Keratinocyte (primary cell): ENCODE data around the gene HOXA1. TPM values are rescaled to one million over a fixed set of nuclear protein-coding genes. Genes with fewer than 3 reads are reported as not detected.

Experiments
- DNase-seq: peaks from one replicate; pipeline ENCODE4 v3.0.0-alpha.2; 2011; ENCODE audit warnings: low read depth, missing footprints, low spot score
- FAIRE-seq: peaks from 2 replicates; lab custom pipeline; 2011; peaks lifted over from hg19 to GRCh38; lab: Jason Lieb, UNC
- H2AFZ ChIP-seq: 2 replicates; pipeline ENCODE4 v1.6.0; 2012; ENCODE audit warnings: low read length, control low read depth, inconsistent platforms; ENCODE audit not compliant: control insufficient read depth
- H3K27ac ChIP-seq: 2 replicates; pipeline ENCODE4 v1.5.1; 2011; ENCODE audit warnings: low read length; ENCODE audit not compliant: control insufficient read depth, insufficient read depth
- H3K27me3 ChIP-seq: 3 replicates; pipeline ENCODE4 v1.6.0; 2011; ENCODE audit warnings: low read length; ENCODE audit not compliant: control insufficient read depth, insufficient read depth; ENCODE audit errors: extremely low read depth
- H3K36me3 ChIP-seq, 2 experiments: 2 replicates in 1 of 2; 3 replicates in 1 of 2; pipeline ENCODE4 v1.5.1; 2011; ENCODE audit warnings: low read length in 2 of 2, mild to moderate bottlenecking in 1 of 2; ENCODE audit not compliant: control insufficient read depth in 2 of 2, insufficient read depth in 2 of 2; ENCODE audit errors: extremely low read depth in 1 of 2
- H3K4me1 ChIP-seq: 3 replicates; pipeline ENCODE4 v1.5.1; 2011; ENCODE audit warnings: low read length; ENCODE audit not compliant: control insufficient read depth, insufficient read depth; ENCODE audit errors: extremely low read depth
- H3K4me2 ChIP-seq: 3 replicates; pipeline ENCODE4 v1.6.0; 2011; ENCODE audit warnings: low read depth, low read length; ENCODE audit not compliant: control insufficient read depth, insufficient read depth; ENCODE audit errors: extremely low read depth
- H3K4me3 ChIP-seq, 3 experiments: fragments of 200-600 bp in 1 of 3; sonication (generic) in 1 of 3; 2 replicates in 2 of 3; 3 replicates in 1 of 3; pipeline ENCODE4 v1.5.1; 2011 to 2016; ENCODE audit warnings: low read length in 3 of 3, mild to moderate bottlenecking in 3 of 3, control low read depth in 2 of 3, inconsistent platforms in 1 of 3, low read depth in 1 of 3, mixed read lengths in 1 of 3, mixed run types in 1 of 3, moderate library complexity in 1 of 3; ENCODE audit not compliant: control insufficient read depth in 2 of 3, insufficient read depth in 2 of 3; ENCODE audit errors: extremely low read depth in 1 of 3
- H3K79me2 ChIP-seq: 2 replicates; pipeline ENCODE4 v1.6.0; 2012; ENCODE audit warnings: low read length; ENCODE audit not compliant: control insufficient read depth, insufficient read depth
- H3K9ac ChIP-seq: 3 replicates; pipeline ENCODE4 v1.6.0; 2011; ENCODE audit warnings: low read length; ENCODE audit not compliant: control insufficient read depth, insufficient read depth; ENCODE audit errors: extremely low read depth
- H3K9me1 ChIP-seq: 3 replicates; pipeline ENCODE4 v1.6.0; 2011; ENCODE audit warnings: low read length; ENCODE audit not compliant: control insufficient read depth, insufficient read depth; ENCODE audit errors: extremely low read depth
- H3K9me3 ChIP-seq: 2 replicates; pipeline ENCODE4 v1.5.1; 2012; ENCODE audit warnings: low read depth, low read length; ENCODE audit not compliant: control insufficient read depth
- H4K20me1 ChIP-seq: 3 replicates; pipeline ENCODE4 v1.6.0; 2011; ENCODE audit warnings: low read length; ENCODE audit not compliant: control insufficient read depth, insufficient read depth; ENCODE audit errors: extremely low read depth
- EZH2 ChIP-seq: IDR thresholded peaks from one replicate; pipeline ENCODE4 v1.6.1; 2012; ENCODE audit warnings: inconsistent platforms, mild to moderate bottlenecking, low read length, moderate library complexity
- dilution Hi-C: fragments of 300-500 bp; cut with MboI; formaldehyde crosslinking; loops from one replicate; pipeline ENCODE4 v1.7.0; 2020; ENCODE audit warnings: low sequenced_read_pairs; ENCODE audit not compliant: extremely low pct_ligation_motif_present
- polyA plus RNA-seq, 5 experiments: library from polyadenylated mRNA; depleted of rRNA in 3 of 5; stranded (reverse) in 3 of 5; stranded (forward) in 1 of 5; unstranded in 1 of 5; fragments of >200 nt; gene quantifications; 1 replicate in 1 of 5; 2 replicates in 3 of 5; 3 replicates in 1 of 5; pipeline versions ENCODE4 v1.2.1 to v1.2.3, GENCODE V29; 2011 to 2012; ENCODE audit warnings: missing spikeins in 2 of 5, low read depth in 1 of 5, low replicate concordance in 1 of 5
- TF ChIP-seq, protein P1 (sequence below), 3 experiments: IDR thresholded peaks in 1 of 3; conservative IDR thresholded peaks in 1 of 3; optimal IDR thresholded peaks in 1 of 3; 2 replicates in 2 of 3; 3 replicates in 1 of 3; pipeline versions ENCODE3 to v1.5.1; 2011; ENCODE audit warnings: low read length in 3 of 3, mild to moderate bottlenecking in 3 of 3, moderate library complexity in 2 of 3, control low read depth in 1 of 3, inconsistent platforms in 1 of 3; ENCODE audit not compliant: insufficient read depth in 2 of 3; ENCODE audit errors: extremely low read depth in 1 of 3

The HOXA1 gene
- polyA plus RNA-seq, 1 donor (not counting 4 experiments of a cell fraction or from before 2014, with no cell fraction given): 11.9 TPM

DNA sequence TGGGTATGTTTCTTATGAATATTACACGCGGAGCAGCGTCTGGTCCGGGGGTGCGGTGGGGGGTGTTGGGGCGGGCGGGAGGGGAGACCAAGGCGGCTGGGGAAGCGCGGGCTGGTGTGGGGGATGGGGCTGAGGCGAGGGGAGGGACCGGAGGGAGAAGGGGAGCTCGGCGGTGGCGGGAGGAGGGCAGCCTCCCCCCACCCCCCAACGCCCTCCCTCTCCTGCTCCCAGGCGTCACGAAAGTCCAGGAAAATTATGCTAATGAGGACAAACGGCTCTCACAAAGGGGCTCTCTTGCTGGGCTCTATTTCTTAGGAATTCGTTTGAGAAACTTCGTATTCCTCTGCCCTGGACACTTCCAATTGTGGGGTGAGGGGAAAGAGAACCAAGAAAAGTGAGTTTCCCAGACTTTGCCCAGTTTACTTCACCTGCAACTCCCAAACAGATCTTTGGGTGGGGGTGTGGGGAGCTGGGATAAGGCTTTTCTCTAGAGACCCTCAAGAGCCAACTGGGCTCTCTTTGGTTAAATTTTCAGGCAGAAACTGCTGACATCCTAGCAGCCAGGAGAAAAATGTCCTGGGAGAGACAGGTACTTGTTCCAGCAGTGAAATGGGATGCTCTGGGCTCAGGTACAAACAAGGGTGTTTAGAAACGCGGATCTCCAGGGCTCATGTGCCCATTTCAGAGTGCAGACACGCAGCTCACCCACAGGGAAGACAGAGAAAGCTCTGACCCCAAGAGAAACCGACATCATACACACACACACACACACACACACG lies 18.4 kb upstream of the HOXA1 start:
- DNase-seq (no peak), FAIRE-seq (peak; percentile 26)
- Histone ChIP-seq H3K79me2 (peaks cover 37% of the 10 kb centered on the region), H3K9me3 (no peaks in the 10 kb centered on the region), H2AFZ (peak overlapping the region; percentile 8), H3K4me1 (peaks cover 31% of the 10 kb centered on the region), H3K9ac (peak overlapping the region; percentile 82), H3K9me1 (no peaks in the 10 kb centered on the region), H3K36me3 (peaks cover 2 to 5% of the 10 kb centered on the region in 2 experiments), H4K20me1 (no peaks in the 10 kb centered on the region), H3K4me2 (peak overlapping the region; percentile 96), H3K27ac (peak overlapping the region; percentile 87), H3K27me3 (no peaks in the 10 kb centered on the region), H3K4me3 (peak overlapping the region; percentile 45 to 70 (median 69))
- dilution Hi-C loops: no loop called here
- TF ChIP-seq, protein P1, sequence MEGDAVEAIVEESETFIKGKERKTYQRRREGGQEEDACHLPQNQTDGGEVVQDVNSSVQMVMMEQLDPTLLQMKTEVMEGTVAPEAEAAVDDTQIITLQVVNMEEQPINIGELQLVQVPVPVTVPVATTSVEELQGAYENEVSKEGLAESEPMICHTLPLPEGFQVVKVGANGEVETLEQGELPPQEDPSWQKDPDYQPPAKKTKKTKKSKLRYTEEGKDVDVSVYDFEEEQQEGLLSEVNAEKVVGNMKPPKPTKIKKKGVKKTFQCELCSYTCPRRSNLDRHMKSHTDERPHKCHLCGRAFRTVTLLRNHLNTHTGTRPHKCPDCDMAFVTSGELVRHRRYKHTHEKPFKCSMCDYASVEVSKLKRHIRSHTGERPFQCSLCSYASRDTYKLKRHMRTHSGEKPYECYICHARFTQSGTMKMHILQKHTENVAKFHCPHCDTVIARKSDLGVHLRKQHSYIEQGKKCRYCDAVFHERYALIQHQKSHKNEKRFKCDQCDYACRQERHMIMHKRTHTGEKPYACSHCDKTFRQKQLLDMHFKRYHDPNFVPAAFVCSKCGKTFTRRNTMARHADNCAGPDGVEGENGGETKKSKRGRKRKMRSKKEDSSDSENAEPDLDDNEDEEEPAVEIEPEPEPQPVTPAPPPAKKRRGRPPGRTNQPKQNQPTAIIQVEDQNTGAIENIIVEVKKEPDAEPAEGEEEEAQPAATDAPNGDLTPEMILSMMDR (optimal IDR thresholded peaks at IDR 0.05 in 1 of 3, IDR thresholded peaks at IDR 0.05 in 1 of 3, conservative IDR thresholded peaks at IDR 0.05 in 1 of 3; ENCODE audit: extremely low read depth in 1 of 3, insufficient read depth in 2 of 3, low read length in 3 of 3): no peak
- TF ChIP-seq EZH2: no peak

DNA sequence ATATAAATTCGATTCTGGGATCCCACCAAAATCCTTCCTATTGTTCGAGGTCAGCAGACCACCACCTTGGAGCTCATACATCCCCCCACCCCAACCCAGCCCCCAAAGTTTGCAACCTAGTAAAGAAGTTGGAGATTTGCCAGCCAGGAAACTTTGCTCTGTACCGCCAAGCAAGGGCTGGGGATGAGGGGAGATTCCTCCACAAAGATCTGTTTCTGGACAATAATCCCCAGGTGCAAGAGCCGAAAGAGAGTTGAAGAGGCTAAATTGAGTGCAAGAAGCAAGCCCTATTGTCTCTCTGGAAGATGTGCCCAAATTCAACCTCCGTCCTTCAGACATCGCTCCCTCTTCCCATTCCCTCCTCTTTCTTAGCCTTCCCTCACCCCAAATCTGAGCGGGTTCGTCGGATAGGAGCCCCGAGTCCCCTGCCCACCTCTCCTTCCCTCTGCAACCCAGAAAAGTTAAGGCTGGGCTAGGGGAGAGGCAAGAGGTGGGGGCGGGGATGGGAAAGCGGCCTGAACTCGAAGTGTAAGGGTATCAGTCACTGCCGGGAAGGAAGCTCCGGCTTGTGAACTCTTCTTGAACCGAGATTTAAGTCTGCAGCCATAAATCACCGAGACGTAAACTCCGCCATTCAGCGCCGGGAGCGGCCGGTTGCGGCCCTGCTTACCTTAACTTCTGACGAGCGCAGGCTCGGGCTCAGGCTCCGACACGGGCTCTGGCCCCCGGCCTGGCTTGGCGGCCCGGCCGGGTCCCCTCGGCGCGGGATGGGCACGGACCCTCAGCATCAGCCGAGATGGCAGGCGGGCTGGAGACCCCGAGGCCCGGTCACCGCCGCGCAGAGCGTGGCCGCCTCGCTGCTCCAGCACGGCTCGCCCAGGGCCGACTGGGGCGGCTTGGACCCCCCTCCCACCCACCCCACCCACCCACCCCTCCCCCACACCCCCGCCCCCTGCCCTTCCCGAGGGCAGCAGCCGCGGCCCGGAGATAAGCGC lies 17.5 kb upstream of the HOXA1 start:
- Histone ChIP-seq H3K9ac (peak overlapping the region; percentile 82), H3K36me3 (peaks cover 2 to 5% of the 10 kb centered on the region in 2 experiments), H3K79me2 (peaks cover 37% of the 10 kb centered on the region), H3K4me2 (peak overlapping the region; percentile 93), H3K9me3 (no peaks in the 10 kb centered on the region), H4K20me1 (no peaks in the 10 kb centered on the region), H3K27ac (peak overlapping the region; percentile 67), H3K4me1 (peaks cover 31% of the 10 kb centered on the region), H3K9me1 (no peaks in the 10 kb centered on the region), H2AFZ (peak overlapping the region; percentile 46), H3K4me3 (peak overlapping the region; percentile 45 to 72 (median 62)), H3K27me3 (no peaks in the 10 kb centered on the region)
- TF ChIP-seq EZH2: no peak
- TF ChIP-seq, protein P1 (optimal IDR thresholded peaks at IDR 0.05 in 1 of 3, IDR thresholded peaks at IDR 0.05 in 1 of 3, conservative IDR thresholded peaks at IDR 0.05 in 1 of 3; ENCODE audit: extremely low read depth in 1 of 3, insufficient read depth in 2 of 3, low read length in 3 of 3): no peak
- dilution Hi-C loops: no loop called here
- DNase-seq (no peak), FAIRE-seq (peak; percentile 76)
